PC-9 (cell line): ENCODE measurements around the gene RBM19.
A peak's percentile ranks its signal among the peaks of the same experiment; 100 is the strongest.

ENCODE experiments used
- EZH2 ChIP-seq: fragments of 200-600 bp; sonication (generic); IDR thresholded peaks from 2 replicates; pipeline ENCODE4 v1.8.0; 2017; ENCODE audit warnings: antibody characterized with exemption, low read depth
- TF ChIP-seq, protein P1 (sequence below): fragments of 200-600 bp; sonication (generic); conservative IDR thresholded peaks from 2 replicates; pipeline ENCODE4 v1.6.1; 2017; ENCODE audit warnings: mixed run types, antibody characterized with exemption, mild to moderate bottlenecking, moderate library complexity

GRCh38 chr12:113955109-113955970 lies 10.8 kb downstream of the RBM19 start:
- TF ChIP-seq, protein P1, sequence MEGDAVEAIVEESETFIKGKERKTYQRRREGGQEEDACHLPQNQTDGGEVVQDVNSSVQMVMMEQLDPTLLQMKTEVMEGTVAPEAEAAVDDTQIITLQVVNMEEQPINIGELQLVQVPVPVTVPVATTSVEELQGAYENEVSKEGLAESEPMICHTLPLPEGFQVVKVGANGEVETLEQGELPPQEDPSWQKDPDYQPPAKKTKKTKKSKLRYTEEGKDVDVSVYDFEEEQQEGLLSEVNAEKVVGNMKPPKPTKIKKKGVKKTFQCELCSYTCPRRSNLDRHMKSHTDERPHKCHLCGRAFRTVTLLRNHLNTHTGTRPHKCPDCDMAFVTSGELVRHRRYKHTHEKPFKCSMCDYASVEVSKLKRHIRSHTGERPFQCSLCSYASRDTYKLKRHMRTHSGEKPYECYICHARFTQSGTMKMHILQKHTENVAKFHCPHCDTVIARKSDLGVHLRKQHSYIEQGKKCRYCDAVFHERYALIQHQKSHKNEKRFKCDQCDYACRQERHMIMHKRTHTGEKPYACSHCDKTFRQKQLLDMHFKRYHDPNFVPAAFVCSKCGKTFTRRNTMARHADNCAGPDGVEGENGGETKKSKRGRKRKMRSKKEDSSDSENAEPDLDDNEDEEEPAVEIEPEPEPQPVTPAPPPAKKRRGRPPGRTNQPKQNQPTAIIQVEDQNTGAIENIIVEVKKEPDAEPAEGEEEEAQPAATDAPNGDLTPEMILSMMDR: peak; percentile 74
- no peak for TF ChIP-seq EZH2
